Neutrophil (primary cell): ENCODE data around the gene PAXX.

ENCODE experiments used
- H3K27ac ChIP-seq: fragments of 200-600 bp; sonication (generic); 2 replicates; pipeline ENCODE4 v1.5.1; 2016; ENCODE audit warnings: mild to moderate bottlenecking, moderate library complexity
- H3K27me3 ChIP-seq: fragments of 200-600 bp; sonication (generic); 2 replicates; pipeline ENCODE4 v1.6.0; 2016; ENCODE audit warnings: mild to moderate bottlenecking
- H3K36me3 ChIP-seq: fragments of 200-600 bp; sonication (generic); 2 replicates; pipeline ENCODE4 v1.5.1; 2017
- H3K4me1 ChIP-seq, 2 experiments: fragments of 200-600 bp in 1 of 2; sonication (generic) in 1 of 2; 1 replicate in 1 of 2; 2 replicates in 1 of 2; pipeline versions ENCODE4 v1.5.1 to v1.6.1; 2013 to 2016; ENCODE audit warnings: low read depth in 1 of 2, low read length in 1 of 2, mild to moderate bottlenecking in 1 of 2, moderate library complexity in 1 of 2; ENCODE audit not compliant: control insufficient read depth in 1 of 2, insufficient read depth in 1 of 2
- H3K4me3 ChIP-seq, 2 experiments: fragments of 200-600 bp in 1 of 2; sonication (generic) in 1 of 2; 1 replicate in 1 of 2; 2 replicates in 1 of 2; pipeline ENCODE4 v1.5.1; 2013 to 2016; ENCODE audit warnings: low read depth in 1 of 2, low read length in 1 of 2, mild to moderate bottlenecking in 1 of 2, moderate library complexity in 1 of 2
- H3K9me3 ChIP-seq: fragments of 200-600 bp; sonication (generic); 2 replicates; pipeline ENCODE4 v1.5.1; 2016
- CTCF ChIP-seq: fragments of 200-600 bp; sonication (generic); IDR thresholded peaks from 2 replicates; pipeline ENCODE4 v1.5.1; 2016; ENCODE audit warnings: antibody characterized with exemption

The PAXX gene

DNA sequence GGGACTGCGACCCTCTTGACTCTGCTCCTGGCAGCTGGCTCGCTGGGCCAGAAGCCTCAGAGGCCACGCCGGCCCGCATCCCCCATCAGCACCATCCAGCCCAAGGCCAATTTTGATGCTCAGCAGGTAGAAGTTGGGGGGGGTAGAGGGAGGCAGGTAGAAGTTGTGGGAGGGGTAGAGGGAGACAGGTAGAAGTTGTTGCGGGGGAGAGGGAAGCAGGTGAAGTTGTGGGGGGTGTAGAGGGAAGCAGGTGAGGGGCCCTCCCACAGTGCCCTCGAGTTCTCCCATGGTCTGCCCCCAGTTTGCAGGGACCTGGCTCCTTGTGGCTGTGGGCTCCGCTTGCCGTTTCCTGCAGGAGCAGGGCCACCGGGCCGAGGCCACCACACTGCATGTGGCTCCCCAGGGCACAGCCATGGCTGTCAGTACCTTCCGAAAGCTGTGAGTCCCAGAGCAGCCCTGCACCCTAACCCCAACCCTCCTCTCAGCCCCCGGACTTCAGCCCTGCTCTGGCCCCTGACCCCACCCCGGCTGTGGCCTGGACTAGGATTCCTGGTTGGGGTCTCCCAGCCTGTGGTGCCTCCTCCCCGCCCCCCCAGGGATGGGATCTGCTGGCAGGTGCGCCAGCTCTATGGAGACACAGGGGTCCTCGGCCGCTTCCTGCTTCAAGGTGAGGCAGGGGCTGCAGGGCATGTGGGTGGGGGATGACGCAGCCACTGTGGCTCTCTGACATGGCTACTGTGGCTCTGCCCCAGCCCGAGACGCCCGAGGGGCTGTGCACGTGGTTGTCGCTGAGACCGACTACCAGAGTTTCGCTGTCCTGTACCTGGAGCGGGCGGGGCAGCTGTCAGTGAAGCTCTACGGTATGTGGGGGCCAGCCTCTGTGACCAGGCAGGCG, 46.6 kb upstream of the PAXX start:
- peaks cover 28 to 32% of the 10 kb centered on the region in 2 experiments for H3K4me1 ChIP-seq
- no peak overlapping the region for H3K4me3 ChIP-seq
- H3K36me3 ChIP-seq, result peaks cover 28% of the 10 kb centered on the region
- H3K27ac ChIP-seq, result no peak overlapping the region
- no peak for TF ChIP-seq CTCF
- no peaks in the 10 kb centered on the region for H3K27me3 ChIP-seq
- H3K9me3 ChIP-seq, result no peaks in the 10 kb centered on the region

GRCh38 chr9:136946228-136947027, 45.8 kb upstream of the PAXX start:
- no peak overlapping the region for H3K27ac ChIP-seq
- H3K36me3 ChIP-seq, result peaks cover 19% of the 10 kb centered on the region
- no peaks in the 10 kb centered on the region for H3K9me3 ChIP-seq
- TF ChIP-seq CTCF, result no peak
- peaks cover 29 to 33% of the 10 kb centered on the region in 2 experiments for H3K4me1 ChIP-seq
- H3K4me3 ChIP-seq, result no peak overlapping the region
- no peaks in the 10 kb centered on the region for H3K27me3 ChIP-seq

- H3K4me3 ChIP-seq, result no peak overlapping the region
- peaks cover 29 to 33% of the 10 kb centered on the region in 2 experiments for H3K4me1 ChIP-seq
- H3K27ac ChIP-seq, result no peak overlapping the region
Observed at GRCh38 chr9:136947028-136947891, 45.0 kb upstream of the PAXX start.

DNA sequence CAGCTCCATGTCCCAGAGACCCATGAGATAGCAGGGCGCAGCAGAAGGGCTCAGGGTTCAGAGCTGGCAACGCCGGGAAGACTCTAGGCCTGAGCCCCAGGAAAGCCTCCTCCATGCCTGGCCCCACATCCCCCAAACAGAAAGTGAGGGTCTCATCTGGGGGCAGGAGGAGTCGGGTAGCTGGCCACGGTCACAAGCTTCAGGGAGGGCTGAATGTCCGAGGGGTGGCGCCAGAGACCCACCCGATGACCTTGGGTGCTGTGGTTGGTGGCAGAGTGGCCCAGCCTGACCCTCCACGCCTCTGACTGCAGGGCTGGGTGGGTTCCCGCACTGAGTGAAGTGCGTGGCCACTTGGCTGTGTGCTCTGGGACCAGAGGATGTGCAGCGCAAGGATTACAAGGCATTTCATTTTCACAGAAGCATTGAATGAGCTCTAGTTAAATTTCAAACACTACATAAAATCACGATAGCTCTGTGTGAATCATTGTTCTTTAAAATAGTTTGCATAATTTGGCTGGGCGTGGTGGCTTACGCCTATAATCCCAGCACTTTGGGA, 44.2 kb upstream of the PAXX start:
- H3K9me3 ChIP-seq, result no peaks in the 10 kb centered on the region
- no peak for TF ChIP-seq CTCF
- peaks cover 3% of the 10 kb centered on the region for H3K36me3 ChIP-seq
- no peak overlapping the region for H3K27ac ChIP-seq
- peaks cover 25 to 31% of the 10 kb centered on the region in 2 experiments for H3K4me1 ChIP-seq
- H3K4me3 ChIP-seq, result no peak overlapping the region
- H3K27me3 ChIP-seq, result no peaks in the 10 kb centered on the region

More at GRCh38 chr9:136947028-136947891, 45.0 kb upstream of the PAXX start:
- H3K27me3 ChIP-seq, result no peaks in the 10 kb centered on the region
- TF ChIP-seq CTCF, result no peak
- H3K9me3 ChIP-seq, result no peaks in the 10 kb centered on the region
- peaks cover 11% of the 10 kb centered on the region for H3K36me3 ChIP-seq
